Measurements from ENCODE around the gene GJB2. TPM values are rescaled to one million over a fixed set of nuclear protein-coding genes. Genes with fewer than 3 reads are reported as not detected.
A peak's percentile ranks its signal among the peaks of the same experiment; 100 is the strongest.

GJB2 gene
- total RNA-seq, 1 donor from 2014 or later, result not detected

- peak overlapping the region; percentile 77 for H3K4me3 Mint-ChIP-seq
- no peak for DNase-seq (ENCODE audit: low read depth, low spot score)
- no peaks in the 10 kb centered on the region for H3K9me3 Mint-ChIP-seq
- no peak overlapping the region for H3K27ac Mint-ChIP-seq (ENCODE audit: unreplicated experiment)
- no peak for TF ChIP-seq CTCF (conservative IDR thresholded peaks at IDR 0.05)
- H3K4me1 Mint-ChIP-seq, result peaks cover 13% of the 10 kb centered on the region
- H3K36me3 Mint-ChIP-seq (ENCODE audit: low read depth), result no peaks in the 10 kb centered on the region
- H3K27me3 Mint-ChIP-seq (ENCODE audit: low read depth), result peaks cover 75% of the 10 kb centered on the region
Observed at GRCh38 chr13:20230913-20231838, 38.4 kb upstream of the GJB2 start.

- DNase-seq (ENCODE audit: low read depth, low spot score), result no peak
- Mint-ChIP-seq H3K27ac (ENCODE audit: unreplicated experiment) (no peak overlapping the region), H3K9me3 (no peaks in the 10 kb centered on the region), H3K4me1 (peaks cover 13% of the 10 kb centered on the region), H3K36me3 (ENCODE audit: low read depth) (no peaks in the 10 kb centered on the region), H3K4me3 (no peak overlapping the region), H3K27me3 (ENCODE audit: low read depth) (peaks cover 65% of the 10 kb centered on the region)
- TF ChIP-seq CTCF (conservative IDR thresholded peaks at IDR 0.05), result no peak
Observed at GRCh38 chr13:20227730-20228129, 35.0 kb upstream of the GJB2 start.

GRCh38 chr13:20227288-20227687 lies 34.5 kb upstream of the GJB2 start:
- Mint-ChIP-seq H3K4me3 (no peak overlapping the region), H3K4me1 (peaks cover 13% of the 10 kb centered on the region), H3K36me3 (ENCODE audit: low read depth) (no peaks in the 10 kb centered on the region), H3K27me3 (ENCODE audit: low read depth) (peaks cover 63% of the 10 kb centered on the region), H3K27ac (ENCODE audit: unreplicated experiment) (no peak overlapping the region), H3K9me3 (no peaks in the 10 kb centered on the region)
- no peak for DNase-seq (ENCODE audit: low read depth, low spot score)
- no peak for TF ChIP-seq CTCF (conservative IDR thresholded peaks at IDR 0.05)

GRCh38 chr13:20222553-20222952 lies 29.8 kb upstream of the GJB2 start:
- no peak for DNase-seq (ENCODE audit: low read depth, low spot score)
- no peaks in the 10 kb centered on the region for H3K9me3 Mint-ChIP-seq
- peaks cover 4% of the 10 kb centered on the region for H3K4me1 Mint-ChIP-seq
- H3K27ac Mint-ChIP-seq (ENCODE audit: unreplicated experiment), result no peak overlapping the region
- no peaks in the 10 kb centered on the region for H3K36me3 Mint-ChIP-seq (ENCODE audit: low read depth)
- H3K4me3 Mint-ChIP-seq, result no peak overlapping the region
- H3K27me3 Mint-ChIP-seq (ENCODE audit: low read depth), result peaks cover 30% of the 10 kb centered on the region
- no peak for TF ChIP-seq CTCF (conservative IDR thresholded peaks at IDR 0.05)

GRCh38 chr13:20221772-20222171 lies 29.0 kb upstream of the GJB2 start:
- H3K4me1 Mint-ChIP-seq, result no peaks in the 10 kb centered on the region

More at GRCh38 chr13:20221772-20222171, 29.0 kb upstream of the GJB2 start:
- no peak for TF ChIP-seq CTCF (conservative IDR thresholded peaks at IDR 0.05)
- no peak overlapping the region for H3K27ac Mint-ChIP-seq (ENCODE audit: unreplicated experiment)
- no peak for DNase-seq (ENCODE audit: low read depth, low spot score)
- no peaks in the 10 kb centered on the region for H3K9me3 Mint-ChIP-seq
- H3K27me3 Mint-ChIP-seq (ENCODE audit: low read depth), result peaks cover 26% of the 10 kb centered on the region
- no peaks in the 10 kb centered on the region for H3K36me3 Mint-ChIP-seq (ENCODE audit: low read depth)
- no peak overlapping the region for H3K4me3 Mint-ChIP-seq

Data from neural crest cell (in vitro differentiated cells).